Middle frontal gyrus (tissue), 1 donor: ENCODE results near the gene CA4.
"Not testable (repeated sequence)": the region's sequence is repeated elsewhere in the genome, so short reads cannot be mapped to it uniquely, and the experiment has no call there.

Source experiments
- DNase-seq: peaks from one replicate; pipeline ENCODE4 v3.0.0-alpha.2; 2015; ENCODE audit warnings: low spot score; ENCODE audit errors: extremely low spot score

CA4 gene

DNA sequence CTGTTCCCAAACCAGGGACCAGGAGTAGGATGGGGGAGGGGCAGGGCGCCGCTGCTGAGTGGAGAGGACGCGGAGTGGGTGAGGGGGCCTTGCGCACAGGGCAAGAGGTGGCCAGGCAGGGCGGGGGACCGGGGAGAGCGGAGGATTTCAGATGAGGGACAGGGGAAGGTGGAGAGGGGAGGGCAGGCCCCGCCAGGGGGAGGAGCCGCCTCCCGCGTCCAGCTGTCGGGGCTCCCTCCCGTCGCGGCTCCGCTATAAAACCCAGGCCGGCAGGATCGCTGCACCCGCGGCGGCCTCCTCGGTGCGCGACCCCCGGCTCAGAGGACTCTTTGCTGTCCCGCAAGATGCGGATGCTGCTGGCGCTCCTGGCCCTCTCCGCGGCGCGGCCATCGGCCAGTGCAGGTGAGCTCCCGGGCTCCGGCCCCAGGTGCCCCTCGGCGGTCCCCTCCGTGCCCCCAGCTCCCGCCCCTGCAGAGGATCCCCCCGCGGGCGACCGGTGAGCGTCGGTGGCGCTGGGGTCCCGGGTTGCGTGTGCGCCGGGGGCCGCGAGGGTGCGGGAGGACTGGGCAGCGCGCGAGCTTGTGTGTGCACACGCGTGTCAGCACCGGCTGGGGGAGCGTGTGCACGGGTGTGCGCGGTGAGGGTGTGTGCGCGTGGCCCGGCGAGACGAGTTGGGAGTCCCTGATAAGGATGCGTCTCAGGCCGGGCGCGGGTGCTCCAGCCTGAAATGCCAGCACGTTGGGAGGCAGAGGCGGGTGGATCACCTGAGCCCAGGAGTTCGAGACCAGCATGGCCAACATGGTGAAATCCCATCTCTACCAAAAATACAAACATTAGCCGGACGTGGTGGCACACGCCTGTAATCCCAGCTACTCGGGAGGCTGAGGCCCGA is at the start of gene CA4:
Gene CA4, plus strand, starts transcription at position 283 of the 892 bp plus-strand sequence. Its CDS starts 62 bp downstream, at position 345.
- DNase-seq = no peak

- DNase-seq = not testable (repeated sequence)
Observed at GRCh38 chr17:60100577-60100976, 49.2 kb upstream of the CA4 start.

DNA sequence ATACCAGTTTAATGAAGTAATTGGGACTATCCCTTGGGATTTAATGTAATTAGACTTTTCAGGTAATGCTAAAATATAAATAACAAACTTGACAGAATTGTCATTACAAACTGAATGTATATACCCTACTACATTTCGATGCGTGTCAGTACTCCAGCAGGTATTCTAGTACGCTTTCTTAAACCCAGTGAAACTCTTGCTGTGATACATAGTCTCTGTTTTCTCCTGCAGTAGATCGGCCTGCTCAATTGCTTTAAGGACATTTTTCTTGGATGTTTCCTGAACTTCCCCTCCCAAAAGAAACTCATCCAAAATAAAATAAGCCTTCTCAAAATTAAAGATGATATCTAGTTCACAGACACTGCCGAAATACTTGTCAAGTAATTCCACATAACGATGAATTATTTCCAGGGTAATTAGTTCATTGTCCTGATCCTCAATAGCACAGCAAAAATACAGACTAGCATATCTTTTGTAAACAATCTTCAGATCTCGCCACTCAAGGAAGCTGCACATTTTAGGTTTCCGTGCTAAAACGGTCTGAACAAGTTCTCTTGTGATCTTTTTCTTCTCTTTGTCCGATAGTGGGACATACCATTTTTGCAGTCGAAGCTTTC is 47.6 kb upstream of the CA4 start:
- DNase-seq = not testable (repeated sequence)

DNA sequence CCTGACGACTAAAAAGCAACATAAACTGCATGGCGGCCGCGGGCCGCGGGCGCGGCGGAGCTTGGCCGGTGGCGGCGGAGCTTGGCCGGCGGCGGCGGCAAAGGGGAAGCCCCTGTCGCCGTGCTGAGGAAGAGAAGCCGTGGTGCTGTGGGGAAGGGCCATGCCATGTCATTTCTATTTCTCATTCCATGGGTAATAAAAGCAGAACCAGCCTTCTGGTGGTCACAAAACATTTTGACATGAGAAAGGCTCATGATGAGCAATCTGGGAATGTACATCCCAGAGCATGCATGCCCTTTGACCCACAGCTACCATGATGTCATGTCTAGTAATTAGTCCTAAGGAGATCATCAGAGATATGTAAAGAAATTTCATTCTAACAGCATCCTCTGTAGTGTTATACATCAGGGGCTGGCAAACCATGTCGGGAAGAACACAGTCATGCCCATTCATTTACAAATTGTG is 47.1 kb upstream of the CA4 start:
- no peak for DNase-seq

DNA sequence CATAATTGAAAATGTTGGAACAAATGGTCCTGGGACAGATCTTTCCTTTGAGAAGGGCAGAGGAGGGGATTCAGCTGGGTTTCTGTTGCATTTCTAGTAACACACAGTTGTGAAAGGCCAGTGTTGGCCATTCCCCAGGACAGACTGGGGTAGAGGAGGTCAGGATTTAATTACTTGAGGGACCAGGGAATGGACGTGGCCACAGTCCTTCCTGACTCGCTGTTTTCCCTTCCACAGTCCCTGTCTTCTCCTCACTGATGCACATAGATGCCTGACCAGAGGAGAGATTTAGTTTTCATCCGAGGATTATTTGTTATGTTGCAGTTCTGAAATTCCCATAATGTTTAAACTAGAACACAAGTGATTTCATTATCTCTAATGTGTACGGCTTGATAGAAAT is 45.8 kb upstream of the CA4 start:
- no peak for DNase-seq

DNA sequence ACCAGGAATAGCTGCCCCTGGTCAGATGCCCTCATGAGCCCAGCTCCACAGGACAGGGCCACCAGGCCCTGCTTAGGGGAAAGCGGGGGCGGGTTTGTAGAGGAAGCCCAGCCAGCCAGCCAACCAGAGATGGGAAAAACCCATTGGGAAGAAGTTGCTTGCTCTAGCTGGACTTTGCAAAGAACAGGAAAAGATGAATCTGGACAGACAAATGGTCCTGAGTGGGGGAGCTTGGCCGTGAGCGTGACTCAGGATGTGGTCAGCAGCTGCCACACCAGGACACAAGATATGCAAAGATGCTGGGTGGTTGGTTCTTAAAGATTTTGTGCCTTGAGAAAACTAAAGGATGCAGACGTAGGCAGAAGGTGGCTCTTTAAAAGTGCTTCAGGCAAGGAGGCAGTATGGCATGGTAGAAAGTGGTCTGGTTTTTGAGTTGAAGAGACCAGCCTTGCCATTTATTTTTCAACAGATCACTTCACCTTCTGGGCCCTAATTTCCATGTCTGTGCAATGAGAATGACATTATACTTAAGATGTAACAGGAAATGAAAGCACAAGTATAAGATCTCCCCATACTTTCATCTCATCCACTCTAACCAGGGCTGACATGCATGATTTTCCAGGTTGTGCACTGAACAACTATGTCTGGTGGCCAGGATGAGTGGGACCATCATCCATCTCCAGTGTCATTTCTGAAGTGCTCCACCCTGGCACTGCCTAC is 43.3 kb upstream of the CA4 start:
- no peak for DNase-seq

GRCh38 chr17:60107526-60108257 is 42.1 kb upstream of the CA4 start:
- no peak for DNase-seq

GRCh38 chr17:60108309-60108708 is 41.5 kb upstream of the CA4 start:
- DNase-seq = not testable (repeated sequence)

GRCh38 chr17:60108712-60109111 is 41.1 kb upstream of the CA4 start:
- no peak for DNase-seq

DNA sequence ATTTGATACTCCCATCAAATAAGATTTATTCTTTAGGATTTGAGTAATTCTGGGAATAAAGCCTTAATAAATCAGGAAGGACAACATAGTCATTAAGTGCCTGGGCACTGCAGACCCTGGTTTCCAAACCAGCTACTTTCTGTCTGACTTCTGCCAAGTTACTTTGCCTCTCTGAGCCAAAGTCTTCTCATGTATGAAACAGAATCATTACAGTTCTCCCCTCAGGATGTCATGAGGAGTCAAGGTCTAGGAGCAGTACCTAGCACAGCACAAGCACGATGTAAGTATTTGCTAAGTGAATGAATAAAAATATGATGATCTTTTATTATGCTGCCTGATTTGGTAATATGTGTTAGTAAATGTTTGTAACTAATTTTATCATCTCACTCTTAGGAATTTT is 40.6 kb upstream of the CA4 start:
- DNase-seq = no peak

DNA sequence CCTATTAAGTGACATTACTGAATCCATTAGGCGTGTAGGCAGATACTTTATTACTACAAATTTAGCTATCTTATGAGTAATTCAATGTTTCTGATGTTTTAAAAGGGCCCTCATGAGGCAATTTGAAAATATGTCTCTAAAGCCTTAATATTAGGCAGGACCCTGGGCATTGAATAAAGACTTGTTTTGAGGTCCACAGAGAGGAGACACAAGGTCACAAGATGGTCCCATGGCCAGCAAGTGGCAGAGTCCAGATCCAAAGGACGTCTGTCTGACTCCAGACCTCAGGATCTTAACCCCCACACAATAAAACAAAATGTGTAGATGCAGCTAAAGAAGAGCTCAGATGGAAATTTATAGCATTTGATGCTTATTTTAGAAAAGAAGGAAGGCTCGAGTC is 39.2 kb upstream of the CA4 start:
- DNase-seq = no peak

- not testable (repeated sequence) for DNase-seq
Observed at GRCh38 chr17:60111661-60112060, 38.1 kb upstream of the CA4 start.

GRCh38 chr17:60115364-60115763 is 34.4 kb upstream of the CA4 start:
- not testable (repeated sequence) for DNase-seq

GRCh38 chr17:60116196-60116595 is 33.6 kb upstream of the CA4 start:
- DNase-seq = not testable (repeated sequence)

GRCh38 chr17:60119162-60119561 is 30.6 kb upstream of the CA4 start:
- not testable (repeated sequence) for DNase-seq

GRCh38 chr17:60119807-60120748 is 29.7 kb upstream of the CA4 start:
- DNase-seq = not testable (repeated sequence)

DNA sequence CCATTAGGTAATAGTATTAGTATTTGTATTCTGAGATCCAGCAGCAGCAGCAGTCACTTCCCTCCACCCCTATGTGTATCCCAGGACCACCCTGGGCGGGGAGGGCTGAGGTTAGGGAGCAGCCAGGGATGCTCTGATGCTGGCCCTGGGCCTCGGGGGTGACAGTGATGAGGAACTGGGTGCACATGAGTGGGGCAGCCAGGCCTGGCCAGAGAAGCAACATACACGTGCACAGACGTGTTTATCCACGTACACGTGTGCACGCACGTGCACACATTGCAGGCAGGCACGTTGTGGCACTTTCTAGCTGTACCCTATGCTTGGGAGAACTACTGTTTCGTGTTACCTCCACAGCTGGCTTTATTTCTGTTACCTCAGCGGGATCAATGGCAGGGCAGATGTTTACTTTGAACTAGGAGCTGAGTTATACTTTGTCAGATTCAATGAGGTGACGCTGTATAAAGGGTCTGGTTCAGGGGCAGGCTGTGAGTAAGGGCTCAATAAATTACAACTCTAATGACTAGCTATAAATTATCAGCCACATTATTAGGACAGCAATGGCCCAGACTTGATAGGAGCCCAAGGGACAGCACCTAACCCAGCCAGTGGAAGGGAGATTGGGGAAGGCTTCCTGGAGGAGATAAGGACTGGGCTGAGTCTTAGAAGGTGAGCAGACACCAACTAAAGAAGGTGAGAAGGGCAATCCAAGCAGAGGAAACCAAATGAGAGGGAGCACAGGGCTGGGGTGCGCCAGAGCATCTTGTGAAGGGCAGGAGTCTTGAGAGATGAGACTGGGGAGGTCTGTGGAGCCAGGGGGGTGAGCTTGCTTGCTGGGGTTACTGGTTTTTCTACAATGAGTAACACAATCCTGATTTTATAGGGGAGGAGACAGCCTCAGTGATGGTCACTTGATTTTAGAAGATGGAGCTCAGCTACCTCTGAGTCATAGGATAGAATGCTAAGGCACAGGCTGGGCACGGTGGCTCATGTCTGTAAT is 22.4 kb upstream of the CA4 start:
- no peak for DNase-seq

GRCh38 chr17:60128171-60128859 is 21.5 kb upstream of the CA4 start:
- no peak for DNase-seq
